ENCODE data around the gene CHKB.
"Not testable (repeated sequence)": the region's sequence is repeated elsewhere in the genome, so short reads cannot be mapped to it uniquely, and the experiment has no call there.

CHKB gene

GRCh38 chr22:50548040-50548920 lies 34.4 kb downstream of the CHKB start:
- peak; percentile 49 for DNase-seq (ENCODE audit: low spot score)

- peak; percentile 29 for DNase-seq (ENCODE audit: low spot score)
These were observed 35.2 kb downstream of the CHKB start for GRCh38 chr22:50547263-50547985.

GRCh38 chr22:50546326-50547262 lies 36.1 kb downstream of the CHKB start:
- DNase-seq (ENCODE audit: low spot score): peak; percentile 9

- DNase-seq (ENCODE audit: low spot score): peak; percentile 35
These were observed 36.9 kb downstream of the CHKB start, which contains the start of gene KLHDC7B for GRCh38 chr22:50545522-50546325. Gene KLHDC7B, plus strand, starts transcription at chr22:50545899. Its CDS starts 345 bp downstream, at chr22:50546244.

DNA sequence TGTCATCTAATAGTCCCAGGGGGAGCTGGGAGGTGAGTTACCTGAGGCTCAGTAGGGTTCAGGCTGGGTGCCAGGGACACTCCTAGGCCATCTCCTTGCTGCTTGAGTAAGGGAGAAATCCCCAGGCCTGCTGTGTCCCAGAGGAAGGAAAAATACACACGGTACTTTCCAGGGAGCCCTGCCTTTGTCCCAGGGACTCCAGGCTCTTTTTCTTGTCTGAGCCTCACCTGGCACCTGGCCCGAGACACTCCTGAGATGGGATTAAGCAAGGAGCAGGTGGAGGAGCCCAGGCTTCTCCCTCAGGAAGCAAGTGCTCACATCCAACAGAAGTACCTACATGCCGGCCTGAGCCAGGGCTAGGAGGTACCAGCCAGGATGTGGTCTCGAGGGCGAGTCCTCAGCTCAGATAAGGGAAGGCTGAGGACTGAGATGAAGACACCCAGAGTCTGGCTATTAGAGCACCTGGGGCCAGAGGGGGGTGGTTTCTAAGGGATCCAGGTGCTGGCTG lies 37.8 kb downstream of the CHKB start:
- peak; percentile 8 for DNase-seq (ENCODE audit: low spot score)

- peak; percentile 88 for DNase-seq (ENCODE audit: low spot score)
These were observed 38.4 kb downstream of the CHKB start for GRCh38 chr22:50544078-50544745.

DNA sequence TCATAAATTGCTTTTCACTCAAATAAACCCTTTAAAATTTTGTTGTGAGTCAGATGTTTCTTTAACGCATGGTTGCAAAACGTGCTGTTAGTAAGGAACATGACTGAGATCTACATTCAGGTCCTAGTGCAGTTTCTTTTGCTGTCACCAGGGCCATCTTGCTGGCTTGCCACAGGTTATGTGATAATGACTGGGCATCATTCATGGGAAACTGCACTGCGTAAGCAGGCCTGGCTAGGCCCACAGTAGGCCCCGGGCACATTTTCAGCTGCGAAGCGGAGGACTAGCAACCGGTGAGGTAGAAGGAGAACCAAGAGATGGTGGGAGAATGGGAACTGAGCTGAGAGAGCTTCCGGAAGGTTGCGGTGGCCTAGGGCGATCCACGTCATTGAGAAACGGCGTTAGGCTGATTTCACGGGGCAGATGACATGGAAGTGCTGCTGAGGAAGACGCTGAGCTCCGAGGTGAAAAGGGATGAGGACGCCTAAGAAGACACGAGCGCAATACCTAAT lies 40.2 kb downstream of the CHKB start:
- DNase-seq (ENCODE audit: low spot score): peak; percentile 13

DNA sequence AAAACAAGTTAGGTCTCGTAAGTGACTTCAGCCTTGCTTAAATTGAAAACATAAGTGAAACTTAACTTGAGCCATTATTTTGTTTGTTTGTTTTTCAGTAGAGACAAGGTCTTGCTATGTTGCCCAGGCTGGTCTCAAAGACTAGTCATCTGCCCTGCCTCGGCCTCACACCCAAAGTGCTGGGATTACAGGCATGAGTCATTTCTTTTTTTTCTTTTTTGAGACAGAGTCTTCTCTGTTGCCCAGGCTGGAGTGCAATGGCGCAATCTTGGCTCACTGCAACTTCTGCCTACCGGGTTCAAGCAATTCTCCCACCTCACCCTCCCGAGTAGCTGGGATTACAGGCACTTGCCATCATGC lies 41.0 kb downstream of the CHKB start:
- DNase-seq (ENCODE audit: low spot score): peak; percentile 79

- no peak for DNase-seq (ENCODE audit: low spot score)
These were observed 42.3 kb downstream of the CHKB start for GRCh38 chr22:50540381-50540780.

GRCh38 chr22:50537765-50538164 lies 44.9 kb downstream of the CHKB start:
- no peak for DNase-seq (ENCODE audit: low spot score)

- DNase-seq (ENCODE audit: low spot score): no peak
These were observed 46.4 kb downstream of the CHKB start for GRCh38 chr22:50536226-50536625.

DNA sequence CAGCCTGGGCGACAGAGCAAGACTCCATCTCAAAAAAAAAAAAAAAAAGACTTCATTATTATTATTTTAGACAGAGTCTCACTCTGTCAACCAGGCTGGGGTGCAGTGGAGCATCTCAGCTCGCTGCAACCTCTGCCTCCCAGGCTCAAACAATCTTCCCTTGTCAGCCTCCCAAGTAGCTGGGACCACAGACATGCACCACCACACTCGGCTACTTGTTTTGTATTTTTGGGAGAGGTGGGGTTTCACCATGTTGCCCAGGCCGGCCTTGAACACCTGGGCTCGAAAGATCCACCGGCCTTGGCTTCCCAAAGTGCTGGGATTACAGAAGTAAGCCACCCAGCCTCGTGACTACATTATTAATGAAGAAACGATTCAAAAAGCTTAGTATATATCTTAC lies 47.5 kb downstream of the CHKB start:
- DNase-seq (ENCODE audit: low spot score): no peak

GRCh38 chr22:50533856-50534711 lies 48.6 kb downstream of the CHKB start:
- not testable (repeated sequence) for DNase-seq (ENCODE audit: low spot score)

DNA sequence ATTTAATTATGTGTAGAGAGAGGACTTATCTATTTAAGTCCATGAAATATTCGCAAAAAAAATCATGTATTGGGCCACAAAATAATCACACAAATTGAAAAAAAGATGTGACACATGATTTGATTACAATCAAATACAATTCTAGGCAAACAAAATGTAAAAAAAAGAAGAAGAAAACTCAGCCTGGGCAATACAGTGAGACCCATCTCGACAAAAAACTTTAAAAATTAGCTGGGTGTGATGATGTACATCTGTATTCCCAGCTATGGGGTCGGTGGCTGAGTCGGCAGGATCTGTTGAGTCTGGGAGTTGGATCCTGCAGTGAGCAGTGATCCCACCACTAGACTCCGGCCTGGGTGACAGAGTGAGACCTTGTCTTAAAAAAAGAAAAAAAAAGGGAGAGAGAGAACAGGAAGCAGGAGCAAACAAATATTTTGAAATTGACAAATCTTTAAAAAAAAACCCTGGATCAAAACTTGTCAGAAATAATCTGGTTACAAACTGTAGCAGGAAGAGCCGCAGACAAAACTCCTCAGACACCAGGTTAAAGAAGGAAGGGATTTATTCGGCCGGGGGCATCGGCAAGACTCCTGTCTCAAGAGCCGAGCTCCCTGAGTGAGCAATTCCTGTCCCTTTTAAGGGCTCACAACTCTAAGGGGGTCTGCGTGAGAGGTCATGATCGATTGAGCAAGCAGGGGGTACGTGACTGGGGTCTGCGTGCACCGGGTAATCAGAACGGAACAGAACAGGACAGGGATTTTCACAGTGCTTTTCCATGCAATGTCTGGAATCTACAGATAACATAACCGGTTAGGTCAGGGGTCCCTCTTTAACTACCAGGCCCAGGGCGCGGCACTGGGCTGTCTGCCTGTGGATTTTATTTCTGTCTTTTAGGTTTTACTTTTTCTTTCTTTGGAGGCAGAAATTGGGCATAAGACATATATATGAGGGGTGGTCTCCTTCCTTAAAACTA lies 49.5 kb downstream of the CHKB start:
- no peak for DNase-seq (ENCODE audit: low spot score)

DNA sequence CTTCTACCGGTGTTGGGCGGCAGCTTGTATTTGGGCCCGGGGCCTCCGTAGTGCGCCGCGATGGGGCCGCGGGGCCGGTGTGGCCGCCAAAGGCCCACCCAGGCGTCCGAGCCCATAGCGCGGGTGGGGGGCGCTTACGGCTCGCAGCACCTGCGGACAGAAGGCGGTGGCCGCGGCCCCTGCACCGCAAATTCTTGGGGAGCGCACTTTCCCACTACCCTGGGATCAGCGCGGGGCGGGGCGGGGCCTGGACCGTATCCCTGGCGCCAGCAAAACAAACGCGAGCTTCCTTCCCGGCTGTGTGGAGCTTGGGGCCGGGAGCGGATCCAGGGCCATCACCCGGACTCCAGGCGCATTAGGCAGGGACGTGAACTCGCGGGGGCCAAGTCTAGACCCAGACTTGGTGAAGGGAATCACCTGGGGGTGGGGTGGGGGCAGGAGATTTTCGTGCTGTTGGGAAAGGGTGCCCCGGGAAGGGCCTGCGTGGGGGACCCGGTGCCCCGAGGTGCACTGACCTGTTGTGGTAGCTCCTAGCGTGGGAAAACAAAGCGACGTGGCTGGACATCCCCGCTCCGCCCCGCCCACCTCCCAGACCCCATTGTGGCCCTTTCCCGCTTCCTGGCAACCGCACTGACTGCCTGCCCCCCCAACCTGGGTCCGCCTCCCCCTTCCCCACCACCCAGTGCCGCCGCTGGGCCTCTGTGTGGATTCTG lies 50.5 kb downstream of the CHKB start:
- DNase-seq (ENCODE audit: low spot score): peak; percentile 85

- no peak for DNase-seq (ENCODE audit: low spot score)
These were observed 51.1 kb downstream of the CHKB start for GRCh38 chr22:50531546-50531961.

DNA sequence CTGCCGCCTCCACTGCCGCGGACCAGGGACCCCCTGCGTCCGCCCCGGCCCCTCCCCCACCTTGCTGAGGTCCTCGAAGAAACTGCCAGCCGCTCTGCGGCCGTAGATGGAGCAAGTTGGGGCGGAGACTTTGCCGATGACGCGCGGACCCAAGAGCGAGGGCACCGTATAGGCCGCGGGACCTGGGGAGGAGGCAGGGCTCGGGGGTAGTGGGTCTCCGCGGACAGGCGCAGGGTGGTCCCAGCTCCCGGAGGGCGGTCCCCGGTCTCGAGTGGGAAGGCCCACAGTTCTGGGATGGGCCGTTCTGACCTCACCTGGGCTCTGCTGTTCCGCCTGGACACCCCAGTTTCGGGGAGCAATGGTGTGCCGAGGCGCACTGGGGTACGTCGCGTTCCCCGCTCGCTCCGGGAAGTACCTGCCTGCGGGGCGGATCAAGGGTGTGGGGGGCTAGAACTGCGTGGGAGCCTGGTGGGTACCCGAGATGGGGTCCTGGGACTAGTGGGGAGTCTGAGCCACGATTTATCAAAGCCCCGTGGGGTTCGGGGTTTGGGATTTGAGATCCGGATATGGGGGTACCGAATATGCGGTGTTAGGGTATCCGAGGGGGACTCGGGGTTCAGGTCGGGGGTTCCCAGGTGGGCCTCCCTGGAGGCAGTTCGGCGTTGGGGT lies 51.6 kb downstream of the CHKB start:
- DNase-seq (ENCODE audit: low spot score): peak; percentile 79
